Progenitor cell of endocrine pancreas (in vitro differentiated cells): ENCODE results near the gene COBLL1. TPM values are rescaled to one million over a fixed set of nuclear protein-coding genes. Genes with fewer than 3 reads are reported as not detected.

Source experiments
- DNase-seq: peaks from one replicate; pipeline ENCODE4 v3.0.0; 2021; ENCODE audit warnings: low spot score; ENCODE audit not compliant: unreplicated experiment
- H3K27ac Mint-ChIP-seq: 2 replicates; pipeline ENCODE4 v1.8.0; 2021; ENCODE audit warnings: mild to moderate bottlenecking, moderate library complexity, mixed read lengths
- H3K27me3 Mint-ChIP-seq: 2 replicates; pipeline ENCODE4 v1.8.0; 2021; ENCODE audit warnings: mixed read lengths
- H3K36me3 Mint-ChIP-seq: 2 replicates; pipeline ENCODE4 v1.8.0; 2022; ENCODE audit warnings: mixed read lengths; ENCODE audit not compliant: insufficient read depth
- H3K4me1 Mint-ChIP-seq: 2 replicates; pipeline ENCODE4 v1.8.0; 2021; ENCODE audit warnings: low read depth, mixed read lengths
- H3K4me3 Mint-ChIP-seq: 2 replicates; pipeline ENCODE4 v1.8.0; 2021; ENCODE audit warnings: low read depth, mild to moderate bottlenecking, moderate library complexity, mixed read lengths
- H3K9me3 Mint-ChIP-seq: 2 replicates; pipeline ENCODE4 v1.8.0; 2021; ENCODE audit warnings: low read depth, mixed read lengths
- total RNA-seq: library from RNA; stranded (reverse); gene quantifications from 2 replicates; pipeline ENCODE4 v1.2.1, GENCODE V29; 2021
- TF ChIP-seq, protein P1 (sequence below): fragments of 200-600 bp; sonication (generic); IDR thresholded peaks from one replicate; pipeline ENCODE4 v1.5.0; 2021; ENCODE audit warnings: antibody characterized with exemption, mild to moderate bottlenecking; ENCODE audit not compliant: unreplicated experiment

Gene COBLL1
- total RNA-seq, 1 donor from 2014 or later, result 80.9 TPM

GRCh38 chr2:164793529-164793928 lies 48.1 kb downstream of the COBLL1 start:
- Mint-ChIP-seq H3K4me1 (peaks cover 27% of the 10 kb centered on the region), H3K27me3 (no peaks in the 10 kb centered on the region), H3K9me3 (no peaks in the 10 kb centered on the region), H3K36me3 (peaks cover 2% of the 10 kb centered on the region), H3K4me3 (no peak overlapping the region), H3K27ac (no peak overlapping the region)
- DNase-seq, result no peak
- TF ChIP-seq, protein P1, sequence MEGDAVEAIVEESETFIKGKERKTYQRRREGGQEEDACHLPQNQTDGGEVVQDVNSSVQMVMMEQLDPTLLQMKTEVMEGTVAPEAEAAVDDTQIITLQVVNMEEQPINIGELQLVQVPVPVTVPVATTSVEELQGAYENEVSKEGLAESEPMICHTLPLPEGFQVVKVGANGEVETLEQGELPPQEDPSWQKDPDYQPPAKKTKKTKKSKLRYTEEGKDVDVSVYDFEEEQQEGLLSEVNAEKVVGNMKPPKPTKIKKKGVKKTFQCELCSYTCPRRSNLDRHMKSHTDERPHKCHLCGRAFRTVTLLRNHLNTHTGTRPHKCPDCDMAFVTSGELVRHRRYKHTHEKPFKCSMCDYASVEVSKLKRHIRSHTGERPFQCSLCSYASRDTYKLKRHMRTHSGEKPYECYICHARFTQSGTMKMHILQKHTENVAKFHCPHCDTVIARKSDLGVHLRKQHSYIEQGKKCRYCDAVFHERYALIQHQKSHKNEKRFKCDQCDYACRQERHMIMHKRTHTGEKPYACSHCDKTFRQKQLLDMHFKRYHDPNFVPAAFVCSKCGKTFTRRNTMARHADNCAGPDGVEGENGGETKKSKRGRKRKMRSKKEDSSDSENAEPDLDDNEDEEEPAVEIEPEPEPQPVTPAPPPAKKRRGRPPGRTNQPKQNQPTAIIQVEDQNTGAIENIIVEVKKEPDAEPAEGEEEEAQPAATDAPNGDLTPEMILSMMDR, result no peak

- Mint-ChIP-seq H3K4me1 (peaks cover 19% of the 10 kb centered on the region), H3K27ac (no peak overlapping the region), H3K36me3 (no peaks in the 10 kb centered on the region), H3K4me3 (no peak overlapping the region), H3K9me3 (no peaks in the 10 kb centered on the region), H3K27me3 (no peaks in the 10 kb centered on the region)
- no peak for DNase-seq
- TF ChIP-seq, protein P1, result no peak
Measured at GRCh38 chr2:164792316-164793170, 49.1 kb downstream of the COBLL1 start.

GRCh38 chr2:164789968-164790367 lies 51.7 kb downstream of the COBLL1 start:
- no peak for DNase-seq
- H3K4me1 Mint-ChIP-seq, result peaks cover 17% of the 10 kb centered on the region

DNA sequence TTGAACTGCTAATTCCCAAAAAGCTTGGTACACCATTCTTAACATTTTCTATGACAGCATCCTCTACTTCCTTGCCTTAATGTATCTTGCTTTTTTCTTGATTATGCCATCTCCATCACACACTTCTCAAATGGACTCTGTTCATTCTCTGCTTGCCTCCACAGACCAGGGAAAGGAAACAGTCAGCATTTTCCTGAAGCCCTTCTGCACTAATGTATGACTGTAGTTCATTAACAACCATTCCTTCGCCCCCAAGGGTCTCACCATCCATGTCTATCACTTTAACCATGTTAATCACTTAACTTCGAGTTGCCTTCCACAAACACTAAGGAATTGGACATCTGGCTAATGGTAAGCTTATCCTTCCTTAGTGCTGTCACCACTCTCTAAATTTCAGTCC lies 54.8 kb downstream of the COBLL1 start:
- Mint-ChIP-seq H3K27ac (no peak overlapping the region), H3K36me3 (no peaks in the 10 kb centered on the region), H3K4me1 (peaks cover 16% of the 10 kb centered on the region), H3K4me3 (no peak overlapping the region), H3K27me3 (no peaks in the 10 kb centered on the region), H3K9me3 (no peaks in the 10 kb centered on the region)
- DNase-seq, result no peak
- TF ChIP-seq, protein P1, result no peak

More at GRCh38 chr2:164789968-164790367, 51.7 kb downstream of the COBLL1 start:
- no peak overlapping the region for H3K4me3 Mint-ChIP-seq
- TF ChIP-seq, protein P1, result no peak
- no peaks in the 10 kb centered on the region for H3K9me3 Mint-ChIP-seq
- H3K36me3 Mint-ChIP-seq, result no peaks in the 10 kb centered on the region
- H3K27me3 Mint-ChIP-seq, result no peaks in the 10 kb centered on the region
- no peak overlapping the region for H3K27ac Mint-ChIP-seq

- H3K4me1 Mint-ChIP-seq, result peaks cover 22% of the 10 kb centered on the region
- no peaks in the 10 kb centered on the region for H3K9me3 Mint-ChIP-seq
- H3K27me3 Mint-ChIP-seq, result no peaks in the 10 kb centered on the region
- TF ChIP-seq, protein P1, result no peak
- H3K4me3 Mint-ChIP-seq, result no peak overlapping the region
- H3K36me3 Mint-ChIP-seq, result no peaks in the 10 kb centered on the region
- no peak for DNase-seq
- H3K27ac Mint-ChIP-seq, result no peak overlapping the region
Measured at GRCh38 chr2:164785457-164785856, 56.2 kb downstream of the COBLL1 start.
